Endodermal cell (in vitro differentiated cells): ENCODE measurements around the gene PDE3A. TPM values are rescaled to one million over a fixed set of nuclear protein-coding genes. Genes with fewer than 3 reads are reported as not detected.

Experiments used
- DNase-seq: peaks from one replicate; pipeline ENCODE4 v3.0.0-alpha.2; 2017
- H3K27ac ChIP-seq: 2 replicates; pipeline ENCODE4 v1.5.1; 2013; ENCODE audit warnings: mild to moderate bottlenecking, low read depth, low read length, moderate library complexity
- H3K27me3 ChIP-seq: 2 replicates; pipeline ENCODE4 v1.6.1; 2013; ENCODE audit warnings: mild to moderate bottlenecking, low read length, moderate library complexity; ENCODE audit not compliant: insufficient read depth, control insufficient read depth, poor library complexity, severe bottlenecking
- H3K36me3 ChIP-seq: 2 replicates; pipeline ENCODE4 v1.7.0; 2013; ENCODE audit warnings: mild to moderate bottlenecking, low read length, moderate library complexity; ENCODE audit not compliant: control insufficient read depth, insufficient read depth
- H3K4me1 ChIP-seq: one replicate; pipeline ENCODE4 v1.7.0; 2013; ENCODE audit warnings: low read length; ENCODE audit not compliant: control insufficient read depth, insufficient read depth
- H3K4me3 ChIP-seq: 2 replicates; pipeline ENCODE4 v1.5.1; 2013; ENCODE audit warnings: mild to moderate bottlenecking, low read length, moderate library complexity
- H3K9ac ChIP-seq: 2 replicates; pipeline ENCODE4 v1.6.1; 2013; ENCODE audit warnings: mild to moderate bottlenecking, low read length, moderate library complexity; ENCODE audit not compliant: poor library complexity, severe bottlenecking; ENCODE audit errors: extremely low read depth
- H3K9me3 ChIP-seq: 2 replicates; pipeline ENCODE4 v1.6.1; 2013; ENCODE audit warnings: mild to moderate bottlenecking, low read length, moderate library complexity; ENCODE audit not compliant: control insufficient read depth
- H3K27ac Mint-ChIP-seq: 2 replicates; pipeline ENCODE4 v1.8.0; 2020; ENCODE audit warnings: mixed read lengths
- H3K27me3 Mint-ChIP-seq: 2 replicates; pipeline ENCODE4 v1.8.0; 2021; ENCODE audit warnings: mild to moderate bottlenecking, mixed read lengths; ENCODE audit not compliant: insufficient read depth
- H3K36me3 Mint-ChIP-seq: 2 replicates; pipeline ENCODE4 v1.8.0; 2020; ENCODE audit warnings: low read depth, mixed read lengths
- H3K4me1 Mint-ChIP-seq: 2 replicates; pipeline ENCODE4 v1.8.0; 2020; ENCODE audit warnings: mixed read lengths
- H3K4me3 Mint-ChIP-seq: 2 replicates; pipeline ENCODE4 v1.8.0; 2020; ENCODE audit warnings: mild to moderate bottlenecking, moderate library complexity, mixed read lengths
- H3K9me3 Mint-ChIP-seq: 2 replicates; pipeline ENCODE4 v1.8.0; 2020; ENCODE audit warnings: mild to moderate bottlenecking, mixed read lengths
- CTCF ChIP-seq: fragments of 200-600 bp; sonication (generic); conservative IDR thresholded peaks from 2 replicates; pipeline ENCODE4 v1.5.0; 2021; ENCODE audit warnings: antibody characterized with exemption, mild to moderate bottlenecking
- WGBS, 2 experiments: methylation state at CpG; one replicate each; pipeline versions ENCODE4 v1.1.5 to v1.1.7; 2013; ENCODE audit warnings: missing lambda C conversion rate in 2 of 2, mixed read lengths in 1 of 2; ENCODE audit not compliant: insufficient coverage in 1 of 2, insufficient read length in 1 of 2; 5-methylcytosine and 5-hydroxymethylcytosine counted together
- total RNA-seq, 2 donors: library from RNA; stranded (reverse); fragmentation: NEBNext Ultra II Directional in 1 of 2; extraction: Animal tissue kit (Norgen Biotek cat#: 25700) in 1 of 2; gene quantifications; 2 replicates in 1 of 2; 3 replicates in 1 of 2; pipeline ENCODE4 v1.2.1, GENCODE V29; 2021

Gene PDE3A
- total RNA-seq, 2 donors from 2014 or later: 0.62 to 1.8 TPM

- no peak for DNase-seq
- no peak overlapping the region for H3K4me3 Mint-ChIP-seq
- TF ChIP-seq CTCF: no peak
- WGBS, 2 experiments: 92% methylated on average over 1 of the region's 1 CpG; no CpG with 5 or more reads in 1 of the 2 experiments
- no peak overlapping the region for H3K9ac ChIP-seq
- H3K9me3 Mint-ChIP-seq: no peaks in the 10 kb centered on the region
- no peaks in the 10 kb centered on the region for H3K27me3 Mint-ChIP-seq
- no peaks in the 10 kb centered on the region for H3K36me3 Mint-ChIP-seq
- no peak overlapping the region for H3K27ac ChIP-seq
- no peaks in the 10 kb centered on the region for H3K4me1 ChIP-seq
- peaks cover 5% of the 10 kb centered on the region for H3K4me1 Mint-ChIP-seq
- H3K4me3 ChIP-seq: no peak overlapping the region
- no peaks in the 10 kb centered on the region for H3K36me3 ChIP-seq
- H3K9me3 ChIP-seq: no peaks in the 10 kb centered on the region
- no peaks in the 10 kb centered on the region for H3K27me3 ChIP-seq
- H3K27ac Mint-ChIP-seq: no peak overlapping the region
Measured at GRCh38 chr12:20493934-20494333, 125.6 kb downstream of the PDE3A start.

GRCh38 chr12:20494851-20495250, 126.5 kb downstream of the PDE3A start:
- no peak for TF ChIP-seq CTCF
- no peak overlapping the region for H3K4me3 Mint-ChIP-seq
- 85% methylated on average over 2 of the region's 2 CpGs; no CpG with 5 or more reads in 1 of the 2 experiments for WGBS, 2 experiments
- H3K4me1 ChIP-seq: no peaks in the 10 kb centered on the region
- H3K27me3 ChIP-seq: no peaks in the 10 kb centered on the region
- H3K36me3 ChIP-seq: no peaks in the 10 kb centered on the region
- no peak overlapping the region for H3K4me3 ChIP-seq
- H3K27ac Mint-ChIP-seq: no peak overlapping the region
- H3K9me3 Mint-ChIP-seq: no peaks in the 10 kb centered on the region
- H3K27me3 Mint-ChIP-seq: no peaks in the 10 kb centered on the region
- no peaks in the 10 kb centered on the region for H3K36me3 Mint-ChIP-seq
- no peak for DNase-seq
- no peak overlapping the region for H3K9ac ChIP-seq
- peaks cover 7% of the 10 kb centered on the region for H3K4me1 Mint-ChIP-seq
- no peaks in the 10 kb centered on the region for H3K9me3 ChIP-seq
- H3K27ac ChIP-seq: no peak overlapping the region

- Mint-ChIP-seq H3K36me3 (no peaks in the 10 kb centered on the region), H3K4me1 (peaks cover 9% of the 10 kb centered on the region), H3K9me3 (no peaks in the 10 kb centered on the region), H3K27ac (no peak overlapping the region), H3K4me3 (no peak overlapping the region), H3K27me3 (no peaks in the 10 kb centered on the region)
- H3K9me3 ChIP-seq: no peaks in the 10 kb centered on the region
- DNase-seq: no peak
- H3K36me3 ChIP-seq: no peaks in the 10 kb centered on the region
- no peak overlapping the region for H3K4me3 ChIP-seq
- TF ChIP-seq CTCF: no peak
- WGBS, 2 experiments: 80% methylated on average over 1 of the region's 1 CpG; no CpG with 5 or more reads in 1 of the 2 experiments
- H3K27me3 ChIP-seq: no peaks in the 10 kb centered on the region
- H3K9ac ChIP-seq: no peak overlapping the region
- no peaks in the 10 kb centered on the region for H3K4me1 ChIP-seq
- no peak overlapping the region for H3K27ac ChIP-seq
Measured at GRCh38 chr12:20495997-20496396, 127.7 kb downstream of the PDE3A start.
